ENCODE data around the gene CFAP74.
A peak's percentile ranks its signal among the peaks of the same experiment; 100 is the strongest.
"Not testable (repeated sequence)": the region's sequence is repeated elsewhere in the genome, so short reads cannot be mapped to it uniquely, and the experiment has no call there.

The CFAP74 gene

GRCh38 chr1:1945782-1946393 lies 57.7 kb downstream of the CFAP74 start:
- DNase-seq (ENCODE audit: low spot score), result no peak

- DNase-seq (ENCODE audit: low spot score), result peak; percentile 65
Observed at GRCh38 chr1:1943834-1944570, 59.6 kb downstream of the CFAP74 start.

GRCh38 chr1:1942753-1943656 lies 60.6 kb downstream of the CFAP74 start:
- DNase-seq (ENCODE audit: low spot score), result no peak

- DNase-seq (ENCODE audit: low spot score), result no peak
Observed at GRCh38 chr1:1941868-1942752, 61.5 kb downstream of the CFAP74 start.

DNA sequence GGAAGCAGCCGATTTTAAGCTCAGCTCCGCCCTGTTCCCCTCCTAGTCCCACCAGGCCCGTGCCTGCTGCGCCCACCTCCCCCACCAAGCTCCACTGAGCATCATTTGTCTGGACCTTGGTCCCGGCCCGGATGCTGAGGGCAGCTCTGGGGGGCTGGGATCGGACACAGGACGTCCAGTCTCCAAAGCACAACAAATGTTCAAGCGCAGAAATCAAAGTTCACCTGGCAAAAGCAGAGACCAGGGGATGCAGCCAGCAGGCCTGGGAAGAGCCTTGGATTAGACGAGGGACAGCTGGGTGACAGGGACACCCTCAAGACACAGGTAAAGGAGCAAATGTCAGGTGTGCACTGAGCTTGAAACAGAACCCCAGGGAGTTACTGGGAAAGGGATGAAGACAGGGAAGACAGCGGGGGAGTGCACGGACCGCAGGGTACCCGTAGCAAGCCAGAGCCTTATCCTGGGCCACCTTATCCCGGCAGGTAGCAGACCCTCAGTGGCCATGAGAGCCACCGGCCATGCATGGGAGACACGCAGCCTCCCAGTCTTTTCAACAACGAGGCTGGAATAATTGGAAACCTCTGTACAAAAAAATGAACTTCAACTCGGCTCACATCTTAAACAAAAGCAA lies 62.3 kb downstream of the CFAP74 start:
- DNase-seq (ENCODE audit: low spot score), result no peak

DNA sequence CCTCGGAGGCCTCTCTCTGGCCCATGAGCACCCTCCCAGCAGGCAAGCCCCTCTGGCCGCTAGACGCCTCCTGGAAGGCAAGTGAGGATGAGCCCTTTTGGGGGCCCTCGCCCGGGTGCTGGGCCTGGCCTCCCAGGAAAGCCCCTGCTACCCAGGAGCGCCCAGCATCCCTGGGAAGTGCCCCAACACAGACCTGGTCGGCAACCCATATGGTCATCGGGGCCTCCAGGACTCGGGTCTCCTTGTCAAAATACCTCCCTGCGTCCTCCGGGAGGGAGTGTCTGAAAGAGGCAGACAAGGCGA lies 63.5 kb downstream of the CFAP74 start:
- no peak for DNase-seq (ENCODE audit: low spot score)

- DNase-seq (ENCODE audit: low spot score), result no peak
Observed at GRCh38 chr1:1939296-1940122, 64.1 kb downstream of the CFAP74 start.

- no peak for DNase-seq (ENCODE audit: low spot score)
Observed at GRCh38 chr1:1938613-1939295, 64.8 kb downstream of the CFAP74 start.

GRCh38 chr1:1938276-1938573 lies 65.4 kb downstream of the CFAP74 start:
- DNase-seq (ENCODE audit: low spot score), result no peak

GRCh38 chr1:1937549-1938275 lies 65.9 kb downstream of the CFAP74 start:
- no peak for DNase-seq (ENCODE audit: low spot score)

GRCh38 chr1:1937061-1937460 lies 66.5 kb downstream of the CFAP74 start:
- no peak for DNase-seq (ENCODE audit: low spot score)

- not testable (repeated sequence) for DNase-seq (ENCODE audit: low spot score)
Observed at GRCh38 chr1:1934848-1935247, 68.7 kb downstream of the CFAP74 start.

DNA sequence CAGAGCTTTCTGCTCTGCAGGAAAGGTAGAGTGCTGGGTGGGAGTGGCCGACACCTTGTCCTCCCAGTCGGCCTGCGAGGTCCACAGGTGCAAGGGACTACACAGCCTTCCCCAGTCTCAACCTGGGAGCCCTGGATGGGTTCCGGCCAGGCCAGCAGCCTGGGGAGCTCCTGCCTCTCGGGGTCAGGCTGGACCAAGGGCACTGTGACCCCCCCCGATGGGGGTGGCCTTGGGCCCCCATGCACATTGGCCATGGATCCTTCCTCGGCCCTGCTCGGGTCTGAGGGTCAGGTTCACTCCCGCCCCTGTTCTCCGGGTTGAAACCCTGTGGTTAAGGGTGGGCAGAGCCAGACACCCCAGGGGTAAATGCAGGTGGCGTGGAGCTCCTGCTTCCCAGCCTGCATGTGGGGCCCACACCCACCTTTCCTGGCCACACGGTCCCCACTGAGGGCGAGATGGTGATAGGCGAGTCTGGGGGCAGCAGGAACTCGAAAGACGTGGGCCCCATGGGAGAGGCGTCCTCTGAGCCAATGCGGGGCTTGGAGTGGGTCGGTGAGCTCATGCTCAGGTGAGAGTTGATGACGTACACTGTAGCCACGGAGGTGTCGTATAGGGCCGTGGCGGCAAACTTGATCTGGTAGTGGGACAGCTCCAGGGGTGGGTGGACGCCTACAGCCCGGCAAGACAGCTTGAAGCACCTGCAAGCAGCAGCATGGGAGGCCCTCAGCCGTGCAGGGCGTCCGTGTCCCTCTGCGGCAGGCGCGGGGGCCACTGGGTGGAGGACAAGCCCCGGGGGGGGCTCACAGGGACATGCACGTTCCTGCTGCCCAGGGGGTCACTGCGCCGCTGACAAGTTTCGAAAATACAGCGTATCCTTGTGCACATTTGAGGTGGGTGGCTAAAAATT lies 73.7 kb downstream of the CFAP74 start:
- no peak for DNase-seq (ENCODE audit: low spot score)

- no peak for DNase-seq (ENCODE audit: low spot score)
Observed at GRCh38 chr1:1929102-1929638, 74.4 kb downstream of the CFAP74 start.

GRCh38 chr1:1928231-1929101 lies 75.1 kb downstream of the CFAP74 start:
- DNase-seq (ENCODE audit: low spot score), result no peak

DNA sequence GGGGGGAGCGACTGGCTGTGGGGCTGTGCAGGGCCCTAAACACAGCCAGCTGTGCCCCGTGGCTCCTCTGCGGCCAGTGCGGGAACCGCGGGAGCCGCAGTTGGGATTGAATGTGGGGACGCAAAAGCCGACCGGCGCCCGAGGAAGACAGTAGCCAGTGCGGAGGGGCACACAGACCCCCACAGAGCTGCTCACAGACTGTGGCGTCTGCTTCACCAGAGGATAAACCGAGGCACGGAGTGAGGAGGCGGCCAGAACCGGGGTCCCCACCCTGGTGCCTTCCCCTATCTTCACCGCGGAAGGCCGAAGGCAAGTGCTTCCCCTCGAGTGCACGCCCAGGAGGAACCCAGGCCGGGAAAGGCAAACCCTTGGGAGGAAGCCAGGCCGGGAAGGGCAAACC lies 75.8 kb downstream of the CFAP74 start:
- no peak for DNase-seq (ENCODE audit: low spot score)
